ENCODE measurements around the gene ABO. TPM values are rescaled to one million over a fixed set of nuclear protein-coding genes. Genes with fewer than 3 reads are reported as not detected.

ABO gene
- total RNA-seq, 2 experiments from 2014 or later = 0.20 to 0.53 TPM

- Mint-ChIP-seq H3K9me3 (no peaks in the 10 kb centered on the region), H3K4me3 (no peak overlapping the region), H3K4me1 (peaks cover 5% of the 10 kb centered on the region), H3K36me3 (ENCODE audit: low read depth) (no peaks in the 10 kb centered on the region), H3K27ac (no peak overlapping the region), H3K27me3 (peaks cover 36% of the 10 kb centered on the region)
- no peak for DNase-seq
- ChIA-PET POLR2A (no interaction called here), CTCF (no interaction called here)
Observed at GRCh38 chr9:133268335-133269056, 6.5 kb downstream of the ABO start.

GRCh38 chr9:133264235-133264764, 10.7 kb downstream of the ABO start:
- Mint-ChIP-seq H3K36me3 (ENCODE audit: low read depth) (no peaks in the 10 kb centered on the region), H3K4me1 (no peaks in the 10 kb centered on the region), H3K27me3 (peaks cover 14% of the 10 kb centered on the region), H3K4me3 (no peak overlapping the region), H3K27ac (no peak overlapping the region), H3K9me3 (no peaks in the 10 kb centered on the region)
- DNase-seq = no peak
- ChIA-PET POLR2A (no interaction called here), CTCF (no interaction called here)

GRCh38 chr9:133263557-133263956, 11.4 kb downstream of the ABO start:
- no peak for DNase-seq
- Mint-ChIP-seq H3K4me3 (no peak overlapping the region), H3K27ac (no peak overlapping the region), H3K4me1 (no peaks in the 10 kb centered on the region), H3K9me3 (no peaks in the 10 kb centered on the region), H3K27me3 (peaks cover 14% of the 10 kb centered on the region), H3K36me3 (ENCODE audit: low read depth) (no peaks in the 10 kb centered on the region)
- CTCF ChIA-PET = no interaction called here
- POLR2A ChIA-PET = no interaction called here

GRCh38 chr9:133262226-133262625, 12.8 kb downstream of the ABO start:
- ChIA-PET POLR2A (no interaction called here), CTCF (no interaction called here)
- Mint-ChIP-seq H3K36me3 (ENCODE audit: low read depth) (no peaks in the 10 kb centered on the region), H3K4me3 (no peak overlapping the region), H3K27me3 (peaks cover 13% of the 10 kb centered on the region), H3K9me3 (no peaks in the 10 kb centered on the region), H3K27ac (no peak overlapping the region), H3K4me1 (no peaks in the 10 kb centered on the region)
- no peak for DNase-seq

- ChIA-PET CTCF (no interaction called here), POLR2A (no interaction called here)
Observed at GRCh38 chr9:133261753-133262120, 13.3 kb downstream of the ABO start.

GRCh38 chr9:133261103-133261752, 13.8 kb downstream of the ABO start:
- CTCF ChIA-PET = no interaction called here
- H3K27me3 Mint-ChIP-seq = peaks cover 10% of the 10 kb centered on the region
- H3K9me3 Mint-ChIP-seq = no peaks in the 10 kb centered on the region
- no peaks in the 10 kb centered on the region for H3K36me3 Mint-ChIP-seq (ENCODE audit: low read depth)
- POLR2A ChIA-PET = no interaction called here
- DNase-seq = no peak
- H3K4me1 Mint-ChIP-seq = no peaks in the 10 kb centered on the region
- H3K4me3 Mint-ChIP-seq = no peak overlapping the region
- no peak overlapping the region for H3K27ac Mint-ChIP-seq

More at GRCh38 chr9:133261753-133262120, 13.3 kb downstream of the ABO start:
- DNase-seq = no peak
- Mint-ChIP-seq H3K27ac (no peak overlapping the region), H3K36me3 (ENCODE audit: low read depth) (no peaks in the 10 kb centered on the region), H3K9me3 (no peaks in the 10 kb centered on the region), H3K27me3 (peaks cover 14% of the 10 kb centered on the region), H3K4me3 (no peak overlapping the region), H3K4me1 (no peaks in the 10 kb centered on the region)

- Mint-ChIP-seq H3K36me3 (ENCODE audit: low read depth) (no peaks in the 10 kb centered on the region), H3K9me3 (no peaks in the 10 kb centered on the region), H3K4me3 (no peak overlapping the region), H3K27me3 (peaks cover 10% of the 10 kb centered on the region), H3K27ac (no peak overlapping the region), H3K4me1 (no peaks in the 10 kb centered on the region)
- CTCF ChIA-PET = no interaction called here
- no peak for DNase-seq
- POLR2A ChIA-PET = no interaction called here
Observed at GRCh38 chr9:133260334-133261102, 14.5 kb downstream of the ABO start.

- no peak overlapping the region for H3K4me3 Mint-ChIP-seq
- CTCF ChIA-PET = no interaction called here
- no peaks in the 10 kb centered on the region for H3K9me3 Mint-ChIP-seq
- peaks cover 11% of the 10 kb centered on the region for H3K27me3 Mint-ChIP-seq
- POLR2A ChIA-PET = no interaction called here
- DNase-seq = no peak
- no peaks in the 10 kb centered on the region for H3K4me1 Mint-ChIP-seq
- H3K27ac Mint-ChIP-seq = no peak overlapping the region
- H3K36me3 Mint-ChIP-seq (ENCODE audit: low read depth) = no peaks in the 10 kb centered on the region
Observed at GRCh38 chr9:133258061-133259015, 16.7 kb downstream of the ABO start.

- Mint-ChIP-seq H3K4me1 (peaks cover 2% of the 10 kb centered on the region), H3K27me3 (peaks cover 16% of the 10 kb centered on the region), H3K9me3 (no peaks in the 10 kb centered on the region), H3K27ac (no peak overlapping the region), H3K4me3 (no peak overlapping the region), H3K36me3 (ENCODE audit: low read depth) (no peaks in the 10 kb centered on the region)
- POLR2A ChIA-PET = no interaction called here
- DNase-seq = no peak
- CTCF ChIA-PET = interaction anchor here (0.6 kb wide), 1 partner anchor 72 kb away, joined by 3 read pairs; no protein-coding TSS in a partner anchor
Observed at GRCh38 chr9:133257465-133257956, 17.5 kb downstream of the ABO start.

- Mint-ChIP-seq H3K27me3 (peaks cover 16% of the 10 kb centered on the region), H3K27ac (no peak overlapping the region), H3K36me3 (ENCODE audit: low read depth) (no peaks in the 10 kb centered on the region), H3K4me1 (peaks cover 2% of the 10 kb centered on the region), H3K4me3 (no peak overlapping the region), H3K9me3 (no peaks in the 10 kb centered on the region)
- ChIA-PET POLR2A (no interaction called here), CTCF (no interaction called here)
- DNase-seq = no peak
Observed at GRCh38 chr9:133256686-133257091, 18.3 kb downstream of the ABO start.

- no peak overlapping the region for H3K4me3 Mint-ChIP-seq
Observed at GRCh38 chr9:133256136-133256461, 18.9 kb downstream of the ABO start.

GRCh38 chr9:133255371-133256135, 19.4 kb downstream of the ABO start:
- no peak overlapping the region for H3K27ac Mint-ChIP-seq
- H3K4me1 Mint-ChIP-seq = peaks cover 2% of the 10 kb centered on the region
- H3K36me3 Mint-ChIP-seq (ENCODE audit: low read depth) = no peaks in the 10 kb centered on the region
- H3K4me3 Mint-ChIP-seq = no peak overlapping the region
- H3K9me3 Mint-ChIP-seq = no peaks in the 10 kb centered on the region
- ChIA-PET CTCF (no interaction called here), POLR2A (no interaction called here)
- H3K27me3 Mint-ChIP-seq = peaks cover 18% of the 10 kb centered on the region
- DNase-seq = no peak

More at GRCh38 chr9:133256136-133256461, 18.9 kb downstream of the ABO start:
- H3K9me3 Mint-ChIP-seq = no peaks in the 10 kb centered on the region
- no peak for DNase-seq
- POLR2A ChIA-PET = no interaction called here
- H3K36me3 Mint-ChIP-seq (ENCODE audit: low read depth) = no peaks in the 10 kb centered on the region
- CTCF ChIA-PET = no interaction called here
- H3K27ac Mint-ChIP-seq = no peak overlapping the region
- peaks cover 2% of the 10 kb centered on the region for H3K4me1 Mint-ChIP-seq
- H3K27me3 Mint-ChIP-seq = peaks cover 16% of the 10 kb centered on the region
